ENCODE results near the gene C1orf50.

GRCh38 chr1:42732126-42732680 is 34.8 kb upstream of the C1orf50 start:
- TF ChIP-seq POLR2AphosphoS5 (IDR thresholded peaks at IDR 0.05; ENCODE audit: insufficient read depth in 1 of 2, low read depth in 1 of 2) (no peak), CTCF (IDR thresholded peaks at IDR 0.05) (no peak), POLR2A (IDR thresholded peaks at IDR 0.05) (no peak)

Data from vagina (tissue), 2 donors.